Astrocyte of the spinal cord (primary cell): ENCODE results near the gene PREX1.
"Not testable (repeated sequence)": the region's sequence is repeated elsewhere in the genome, so short reads cannot be mapped to it uniquely, and the experiment has no call there.

ENCODE experiments used
- DNase-seq: peaks from one replicate; pipeline ENCODE4 v3.0.0; 2011; ENCODE audit warnings: low read depth, low spot score
- H3K4me3 ChIP-seq: 2 replicates; pipeline ENCODE4 v1.5.1; 2011; ENCODE audit warnings: low read depth, mild to moderate bottlenecking, low read length, moderate library complexity
- in situ Hi-C: cut with HindIII; loops from 2 replicates; pipeline ENCODE4 v1.10.0; 2017; ENCODE audit warnings: low sequenced_read_pairs
- TF ChIP-seq, protein P1 (sequence below): IDR thresholded peaks from 2 replicates; pipeline ENCODE4 v1.5.1; 2012; ENCODE audit warnings: low read depth, mild to moderate bottlenecking, low read length, inconsistent platforms

PREX1 gene

DNA sequence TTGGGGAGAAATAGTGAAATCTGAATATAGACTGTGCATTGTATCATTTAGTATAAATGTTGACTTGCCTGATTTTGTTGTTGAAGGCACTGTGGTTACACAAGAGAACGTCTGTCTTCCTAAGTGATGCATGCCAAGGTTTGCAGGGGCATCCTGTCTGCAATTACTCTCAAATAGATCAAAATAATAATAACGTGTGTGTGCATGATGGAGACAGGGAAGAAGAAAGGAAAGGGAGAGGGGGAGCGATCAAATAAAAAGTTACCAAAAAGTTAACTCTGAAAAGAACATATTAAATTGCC, 14.4 kb downstream of the PREX1 start:
- DNase-seq: no peak
- no peak overlapping the region for H3K4me3 ChIP-seq
- TF ChIP-seq, protein P1, sequence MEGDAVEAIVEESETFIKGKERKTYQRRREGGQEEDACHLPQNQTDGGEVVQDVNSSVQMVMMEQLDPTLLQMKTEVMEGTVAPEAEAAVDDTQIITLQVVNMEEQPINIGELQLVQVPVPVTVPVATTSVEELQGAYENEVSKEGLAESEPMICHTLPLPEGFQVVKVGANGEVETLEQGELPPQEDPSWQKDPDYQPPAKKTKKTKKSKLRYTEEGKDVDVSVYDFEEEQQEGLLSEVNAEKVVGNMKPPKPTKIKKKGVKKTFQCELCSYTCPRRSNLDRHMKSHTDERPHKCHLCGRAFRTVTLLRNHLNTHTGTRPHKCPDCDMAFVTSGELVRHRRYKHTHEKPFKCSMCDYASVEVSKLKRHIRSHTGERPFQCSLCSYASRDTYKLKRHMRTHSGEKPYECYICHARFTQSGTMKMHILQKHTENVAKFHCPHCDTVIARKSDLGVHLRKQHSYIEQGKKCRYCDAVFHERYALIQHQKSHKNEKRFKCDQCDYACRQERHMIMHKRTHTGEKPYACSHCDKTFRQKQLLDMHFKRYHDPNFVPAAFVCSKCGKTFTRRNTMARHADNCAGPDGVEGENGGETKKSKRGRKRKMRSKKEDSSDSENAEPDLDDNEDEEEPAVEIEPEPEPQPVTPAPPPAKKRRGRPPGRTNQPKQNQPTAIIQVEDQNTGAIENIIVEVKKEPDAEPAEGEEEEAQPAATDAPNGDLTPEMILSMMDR: no peak
- in situ Hi-C loops: no loop called here

DNA sequence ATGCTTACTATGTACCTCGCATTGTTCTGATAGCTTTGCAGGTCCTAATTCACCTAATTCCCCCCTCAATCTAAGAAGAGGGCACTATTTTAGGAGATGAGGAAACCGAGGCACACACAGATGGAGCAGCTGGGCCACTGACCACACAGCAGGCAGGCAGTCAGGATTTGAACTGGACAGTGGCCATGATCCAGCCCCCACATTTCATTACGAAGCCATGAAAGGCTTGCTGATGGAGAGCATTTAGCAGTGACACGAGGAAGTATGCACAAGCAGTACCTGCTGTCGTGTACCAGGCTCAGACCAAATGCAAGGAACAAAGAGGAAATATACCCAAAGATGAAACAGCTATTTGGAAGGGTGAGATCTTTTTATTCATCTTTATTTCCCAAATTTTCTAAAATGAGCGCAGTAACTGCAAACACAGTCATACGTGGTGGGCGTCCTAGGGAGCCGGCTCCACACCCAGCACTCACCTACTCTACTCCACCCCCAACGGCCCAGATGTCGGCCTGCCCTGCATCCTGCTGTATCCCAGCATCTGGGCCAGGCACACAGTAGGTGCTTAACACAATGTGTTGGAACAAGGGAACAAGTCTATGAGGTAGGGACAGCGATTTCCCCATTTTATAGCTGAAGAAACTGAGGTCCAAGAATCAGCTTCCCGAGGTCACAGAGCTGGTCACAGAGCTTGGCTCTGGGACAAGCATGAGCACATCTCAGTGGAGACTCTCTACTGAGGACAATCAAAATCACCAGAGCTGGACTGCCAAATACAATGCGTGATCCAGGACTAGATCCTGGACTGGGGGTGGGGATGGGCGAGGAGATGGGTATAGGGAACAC, 15.0 kb downstream of the PREX1 start:
- in situ Hi-C loops: no loop called here
- H3K4me3 ChIP-seq: no peak overlapping the region
- TF ChIP-seq, protein P1: no peak
- no peak for DNase-seq

DNA sequence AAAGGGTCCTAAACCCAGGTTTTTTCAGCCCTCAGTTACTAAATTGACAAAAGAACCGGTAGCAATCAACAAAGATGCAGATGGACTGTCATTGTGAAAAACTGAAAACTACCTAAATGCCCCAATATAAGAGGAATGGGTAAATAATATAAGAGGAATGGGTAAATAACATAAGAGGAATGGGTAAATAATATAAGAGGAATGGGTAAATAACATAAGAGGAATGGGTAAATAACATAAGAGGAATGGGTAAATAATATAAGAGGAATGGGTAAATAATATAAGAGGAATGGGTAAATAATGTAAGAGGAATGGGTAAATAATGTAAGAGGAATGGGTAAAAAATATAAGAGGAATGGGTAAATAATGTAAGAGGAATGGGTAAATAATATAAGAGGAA, 15.7 kb downstream of the PREX1 start:
- H3K4me3 ChIP-seq, DNase-seq, in situ Hi-C loops: not testable (repeated sequence)

DNA sequence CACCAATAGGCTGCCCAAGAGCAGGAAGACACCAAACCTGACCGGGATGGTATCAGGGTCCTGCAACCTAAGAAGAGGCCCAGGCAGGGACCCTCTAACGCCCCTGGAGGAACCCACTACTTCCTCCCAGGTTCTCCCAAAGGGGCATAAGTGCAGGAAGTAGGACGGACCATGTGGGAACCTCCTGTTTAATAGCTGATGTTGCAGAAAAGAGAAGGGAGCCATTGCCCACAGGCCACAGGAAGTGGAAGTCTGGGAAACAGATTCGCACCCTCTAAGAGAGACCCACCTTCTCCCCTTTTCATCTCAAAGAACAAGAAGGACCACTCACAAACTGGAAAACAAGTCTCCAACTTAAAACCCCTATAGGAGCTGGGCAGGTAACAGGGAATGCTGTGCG, 18.1 kb downstream of the PREX1 start:
- in situ Hi-C loops: no loop called here
- no peak for DNase-seq
- H3K4me3 ChIP-seq: no peak overlapping the region
- TF ChIP-seq, protein P1: no peak

DNA sequence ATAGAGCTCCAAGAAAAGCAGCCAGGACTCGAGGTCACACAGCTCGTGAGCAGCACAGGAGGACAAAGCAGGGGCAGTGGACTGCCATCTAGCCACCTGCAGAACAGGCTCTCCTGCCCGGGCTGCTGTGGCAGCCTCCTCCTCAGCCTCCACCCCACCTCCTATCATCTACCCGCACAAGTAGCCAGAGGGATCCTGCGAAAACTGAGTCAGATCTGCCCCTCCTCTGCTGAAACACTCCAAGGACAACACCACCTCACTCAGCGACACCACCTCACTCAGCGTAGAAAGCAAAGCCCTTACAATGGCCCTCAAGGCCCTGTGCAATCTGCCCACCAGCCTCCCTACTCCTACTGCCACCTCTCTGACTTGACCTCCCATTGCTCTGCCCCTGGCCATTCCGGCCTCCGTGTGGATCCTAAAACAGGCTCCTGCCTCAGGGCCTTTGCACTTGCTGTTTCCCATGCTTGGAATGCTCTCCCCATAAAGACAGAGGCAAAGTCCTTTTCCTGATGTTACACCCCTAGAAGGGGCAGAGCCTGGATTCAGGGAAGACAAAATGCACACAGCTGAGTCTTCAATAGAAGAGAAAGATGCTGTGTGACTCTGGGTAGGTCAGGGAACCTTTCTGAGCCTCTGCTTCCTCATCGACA, 19.3 kb downstream of the PREX1 start:
- H3K4me3 ChIP-seq: no peak overlapping the region
- DNase-seq: no peak
- TF ChIP-seq, protein P1: no peak
- in situ Hi-C loops: no loop called here

DNA sequence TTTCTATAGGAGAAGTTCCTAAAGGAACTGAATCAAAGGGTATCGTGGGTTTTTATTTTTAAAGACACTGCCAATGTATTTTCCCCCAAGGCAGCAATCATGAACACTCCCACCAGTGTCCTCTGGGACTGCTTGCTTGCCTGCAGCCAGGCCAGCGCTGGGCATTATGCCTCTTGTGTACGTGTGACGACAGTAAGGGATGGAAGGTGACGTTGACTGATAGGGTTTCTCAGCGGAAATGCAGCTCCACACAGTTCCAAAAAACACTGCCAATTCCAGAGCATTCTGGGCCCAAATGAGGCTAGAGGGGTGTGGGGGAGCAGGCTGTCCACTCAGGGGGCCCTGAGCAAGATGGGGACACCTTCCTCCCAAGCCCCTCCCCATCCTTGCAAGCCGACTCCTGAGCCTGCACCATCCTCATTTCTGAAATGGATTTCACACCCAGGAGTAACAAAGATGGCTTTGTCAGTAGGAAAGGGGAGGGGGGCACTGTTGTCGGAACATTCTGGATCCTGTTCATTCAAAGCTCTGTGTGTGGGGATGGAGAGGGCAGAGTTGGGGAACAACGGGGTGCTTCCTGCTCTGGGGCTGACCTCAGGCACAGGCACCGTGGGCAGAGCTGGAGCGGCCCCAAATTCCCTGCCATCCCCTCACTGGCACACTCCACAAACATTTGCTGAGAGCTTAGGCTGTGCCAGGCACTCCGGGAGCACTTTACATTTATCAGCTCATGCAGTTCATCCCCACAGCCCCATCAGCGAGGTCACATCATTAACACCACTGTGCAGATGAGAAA, 20.0 kb downstream of the PREX1 start:
- TF ChIP-seq, protein P1: no peak
- no peak overlapping the region for H3K4me3 ChIP-seq
- DNase-seq: no peak
- in situ Hi-C loops: no loop called here

DNA sequence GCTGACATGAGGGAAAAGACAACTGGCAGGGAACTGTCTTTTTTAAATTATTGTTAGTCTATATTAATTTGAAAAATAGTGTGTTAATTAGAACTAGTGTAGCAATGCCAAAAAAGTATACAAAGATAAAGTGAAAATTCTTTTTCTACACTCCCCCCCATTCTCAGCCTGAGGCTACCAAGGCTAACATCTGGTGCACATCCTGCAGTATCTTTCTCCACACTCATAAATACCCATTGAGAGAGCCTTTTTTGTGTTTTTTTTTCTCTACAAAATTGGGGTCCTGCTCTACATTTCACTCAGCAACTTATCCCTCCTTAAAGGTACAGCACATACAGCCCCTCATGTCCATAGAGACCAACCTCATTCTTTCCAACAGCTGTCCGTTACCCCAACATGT, 20.7 kb downstream of the PREX1 start:
- H3K4me3 ChIP-seq: no peak overlapping the region
- TF ChIP-seq, protein P1: no peak
- in situ Hi-C loops: no loop called here
- DNase-seq: no peak
